Ovary (tissue), 3 donors: ENCODE data around the gene HOXA13.

ENCODE experiments used
- CTCF ChIP-seq, 3 donors: fragments of 450-650 bp in 2 of 3; fragments of 200-600 bp in 1 of 3; IDR thresholded peaks; one replicate each; pipeline versions ENCODE4 v1.5.1 to v1.8.0; 2016 to 2022; ENCODE audit warnings: antibody characterized with exemption in 3 of 3, mild to moderate bottlenecking in 1 of 3
- EP300 ChIP-seq: sonication (generic); formaldehyde crosslinking; IDR thresholded peaks from one replicate; pipeline ENCODE4 v1.6.1; 2017; ENCODE audit warnings: antibody characterized with exemption
- POLR2A ChIP-seq: fragments of 450-650 bp; IDR thresholded peaks from one replicate; pipeline ENCODE4 v1.6.1; 2017; ENCODE audit warnings: antibody characterized with exemption, mild to moderate bottlenecking, moderate library complexity
- donor health status: DM: no; HTN: no; CAD: no.

- no peak for TF ChIP-seq CTCF (IDR thresholded peaks at IDR 0.05)
- TF ChIP-seq POLR2A = no peak
- no peak for TF ChIP-seq EP300
Measured at GRCh38 chr7:27247000-27247399, 47.1 kb upstream of the HOXA13 start.
